ENCODE results near the gene SMARCD3. TPM values are rescaled to one million over a fixed set of nuclear protein-coding genes. Genes with fewer than 3 reads are reported as not detected.

The SMARCD3 gene
- total and polyA plus RNA-seq, 2 of the 13 experiments (the other 11 are each of a cell fraction or from before 2014, with no cell fraction given), result 0.20 to 0.62 TPM

- TF ChIP-seq, protein P1, sequence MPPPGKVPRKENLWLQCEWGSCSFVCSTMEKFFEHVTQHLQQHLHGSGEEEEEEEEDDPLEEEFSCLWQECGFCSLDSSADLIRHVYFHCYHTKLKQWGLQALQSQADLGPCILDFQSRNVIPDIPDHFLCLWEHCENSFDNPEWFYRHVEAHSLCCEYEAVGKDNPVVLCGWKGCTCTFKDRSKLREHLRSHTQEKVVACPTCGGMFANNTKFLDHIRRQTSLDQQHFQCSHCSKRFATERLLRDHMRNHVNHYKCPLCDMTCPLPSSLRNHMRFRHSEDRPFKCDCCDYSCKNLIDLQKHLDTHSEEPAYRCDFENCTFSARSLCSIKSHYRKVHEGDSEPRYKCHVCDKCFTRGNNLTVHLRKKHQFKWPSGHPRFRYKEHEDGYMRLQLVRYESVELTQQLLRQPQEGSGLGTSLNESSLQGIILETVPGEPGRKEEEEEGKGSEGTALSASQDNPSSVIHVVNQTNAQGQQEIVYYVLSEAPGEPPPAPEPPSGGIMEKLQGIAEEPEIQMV (CRISPR knock-in tag; IDR thresholded peaks at IDR 0.05; ENCODE audit: low read depth), result no peak
- TF ChIP-seq, protein P2, sequence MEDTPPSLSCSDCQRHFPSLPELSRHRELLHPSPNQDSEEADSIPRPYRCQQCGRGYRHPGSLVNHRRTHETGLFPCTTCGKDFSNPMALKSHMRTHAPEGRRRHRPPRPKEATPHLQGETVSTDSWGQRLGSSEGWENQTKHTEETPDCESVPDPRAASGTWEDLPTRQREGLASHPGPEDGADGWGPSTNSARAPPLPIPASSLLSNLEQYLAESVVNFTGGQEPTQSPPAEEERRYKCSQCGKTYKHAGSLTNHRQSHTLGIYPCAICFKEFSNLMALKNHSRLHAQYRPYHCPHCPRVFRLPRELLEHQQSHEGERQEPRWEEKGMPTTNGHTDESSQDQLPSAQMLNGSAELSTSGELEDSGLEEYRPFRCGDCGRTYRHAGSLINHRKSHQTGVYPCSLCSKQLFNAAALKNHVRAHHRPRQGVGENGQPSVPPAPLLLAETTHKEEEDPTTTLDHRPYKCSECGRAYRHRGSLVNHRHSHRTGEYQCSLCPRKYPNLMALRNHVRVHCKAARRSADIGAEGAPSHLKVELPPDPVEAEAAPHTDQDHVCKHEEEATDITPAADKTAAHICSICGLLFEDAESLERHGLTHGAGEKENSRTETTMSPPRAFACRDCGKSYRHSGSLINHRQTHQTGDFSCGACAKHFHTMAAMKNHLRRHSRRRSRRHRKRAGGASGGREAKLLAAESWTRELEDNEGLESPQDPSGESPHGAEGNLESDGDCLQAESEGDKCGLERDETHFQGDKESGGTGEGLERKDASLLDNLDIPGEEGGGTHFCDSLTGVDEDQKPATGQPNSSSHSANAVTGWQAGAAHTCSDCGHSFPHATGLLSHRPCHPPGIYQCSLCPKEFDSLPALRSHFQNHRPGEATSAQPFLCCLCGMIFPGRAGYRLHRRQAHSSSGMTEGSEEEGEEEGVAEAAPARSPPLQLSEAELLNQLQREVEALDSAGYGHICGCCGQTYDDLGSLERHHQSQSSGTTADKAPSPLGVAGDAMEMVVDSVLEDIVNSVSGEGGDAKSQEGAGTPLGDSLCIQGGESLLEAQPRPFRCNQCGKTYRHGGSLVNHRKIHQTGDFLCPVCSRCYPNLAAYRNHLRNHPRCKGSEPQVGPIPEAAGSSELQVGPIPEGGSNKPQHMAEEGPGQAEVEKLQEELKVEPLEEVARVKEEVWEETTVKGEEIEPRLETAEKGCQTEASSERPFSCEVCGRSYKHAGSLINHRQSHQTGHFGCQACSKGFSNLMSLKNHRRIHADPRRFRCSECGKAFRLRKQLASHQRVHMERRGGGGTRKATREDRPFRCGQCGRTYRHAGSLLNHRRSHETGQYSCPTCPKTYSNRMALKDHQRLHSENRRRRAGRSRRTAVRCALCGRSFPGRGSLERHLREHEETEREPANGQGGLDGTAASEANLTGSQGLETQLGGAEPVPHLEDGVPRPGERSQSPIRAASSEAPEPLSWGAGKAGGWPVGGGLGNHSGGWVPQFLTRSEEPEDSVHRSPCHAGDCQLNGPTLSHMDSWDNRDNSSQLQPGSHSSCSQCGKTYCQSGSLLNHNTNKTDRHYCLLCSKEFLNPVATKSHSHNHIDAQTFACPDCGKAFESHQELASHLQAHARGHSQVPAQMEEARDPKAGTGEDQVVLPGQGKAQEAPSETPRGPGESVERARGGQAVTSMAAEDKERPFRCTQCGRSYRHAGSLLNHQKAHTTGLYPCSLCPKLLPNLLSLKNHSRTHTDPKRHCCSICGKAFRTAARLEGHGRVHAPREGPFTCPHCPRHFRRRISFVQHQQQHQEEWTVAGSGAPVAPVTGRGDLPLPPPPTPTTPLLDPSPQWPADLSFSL (CRISPR knock-in tag; IDR thresholded peaks at IDR 0.05), result no peak
- no peak for TF ChIP-seq ZNF564 (CRISPR knock-in tag; IDR thresholded peaks at IDR 0.05)
- TF ChIP-seq FIP1L1 (IDR thresholded peaks at IDR 0.05; ENCODE audit: borderline replicate concordance, insufficient read depth, low read depth, low read length), result no peak
- TF ChIP-seq CEBPB (IDR thresholded peaks at IDR 0.05; ENCODE audit: borderline replicate concordance, low read depth, low read length), result no peak
- TF ChIP-seq TP53 (CRISPR knock-in tag; conservative IDR thresholded peaks at IDR 0.05), result no peak
- TF ChIP-seq SMC3 (IDR thresholded peaks at IDR 0.05; ENCODE audit: low read length), result no peak
These were observed 31.4 kb upstream of the SMARCD3 start (continued) for GRCh38 chr7:151279868-151280267.

Measured in HepG2 (cell line).